IPS-18c (cell line): Measurements from ENCODE around the gene COL9A3.

ENCODE experiments used
- H3K4me3 ChIP-seq: 2 replicates; pipeline ENCODE4 v1.7.0; 2013; ENCODE audit warnings: low read depth, mild to moderate bottlenecking, low read length, moderate library complexity; ENCODE audit not compliant: insufficient read depth
- H3K9me3 ChIP-seq: one replicate; pipeline ENCODE4 v1.6.1; 2013; ENCODE audit warnings: mild to moderate bottlenecking, low read length, moderate library complexity; ENCODE audit not compliant: control insufficient read depth, insufficient read depth

Gene COL9A3

GRCh38 chr20:62816884-62817873 lies at the start of gene COL9A3:
Gene COL9A3, plus strand, starts transcription at chr20:62817050. Its CDS starts 15 bp downstream, at chr20:62817065.
- H3K4me3 ChIP-seq = peak within 1 kb of the TSS; percentile 58
- H3K9me3 ChIP-seq = no peaks in the 10 kb centered on the region

- no peaks in the 10 kb centered on the region for H3K9me3 ChIP-seq
- no peak overlapping the region for H3K4me3 ChIP-seq
Observed at GRCh38 chr20:62768234-62768546, 48.7 kb upstream of the COL9A3 start.

GRCh38 chr20:62768551-62769287 lies 48.1 kb upstream of the COL9A3 start:
- H3K4me3 ChIP-seq = no peak overlapping the region
- H3K9me3 ChIP-seq = no peaks in the 10 kb centered on the region

DNA sequence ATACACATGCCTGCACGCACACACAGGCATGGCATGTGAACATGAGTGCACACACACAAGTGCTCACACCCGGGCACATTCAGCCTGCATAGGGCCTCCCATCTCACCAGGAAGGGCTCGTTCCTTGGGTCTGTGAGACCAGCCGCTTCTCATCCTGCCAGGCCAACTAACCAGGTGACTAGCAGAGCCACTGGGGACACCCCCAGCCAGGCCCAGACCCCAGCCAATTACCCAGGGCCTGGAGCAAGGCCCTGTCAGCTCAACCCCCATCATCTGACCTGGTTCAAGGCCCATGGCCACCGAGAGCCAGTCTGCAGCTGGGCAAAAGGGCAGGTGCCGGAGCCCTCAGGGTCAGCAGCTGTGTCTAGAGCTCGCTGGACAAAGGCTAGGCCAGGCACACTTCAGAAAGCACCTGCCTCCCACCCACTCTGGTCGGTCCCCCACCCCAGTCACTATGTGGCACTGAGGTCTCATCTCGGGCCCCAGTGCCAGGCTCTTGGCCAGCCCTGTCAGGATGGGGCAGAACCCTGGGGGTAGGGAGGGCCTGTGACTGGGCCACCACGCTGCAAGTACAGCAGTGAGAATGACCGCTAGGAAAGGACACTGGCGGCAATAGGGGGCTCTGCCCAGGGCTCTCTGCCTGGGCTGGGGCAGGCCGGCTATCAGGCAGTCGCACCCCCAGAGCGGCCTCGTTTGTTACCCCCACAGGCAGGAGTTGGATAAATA lies 47.3 kb upstream of the COL9A3 start:
- H3K9me3 ChIP-seq = no peaks in the 10 kb centered on the region

DNA sequence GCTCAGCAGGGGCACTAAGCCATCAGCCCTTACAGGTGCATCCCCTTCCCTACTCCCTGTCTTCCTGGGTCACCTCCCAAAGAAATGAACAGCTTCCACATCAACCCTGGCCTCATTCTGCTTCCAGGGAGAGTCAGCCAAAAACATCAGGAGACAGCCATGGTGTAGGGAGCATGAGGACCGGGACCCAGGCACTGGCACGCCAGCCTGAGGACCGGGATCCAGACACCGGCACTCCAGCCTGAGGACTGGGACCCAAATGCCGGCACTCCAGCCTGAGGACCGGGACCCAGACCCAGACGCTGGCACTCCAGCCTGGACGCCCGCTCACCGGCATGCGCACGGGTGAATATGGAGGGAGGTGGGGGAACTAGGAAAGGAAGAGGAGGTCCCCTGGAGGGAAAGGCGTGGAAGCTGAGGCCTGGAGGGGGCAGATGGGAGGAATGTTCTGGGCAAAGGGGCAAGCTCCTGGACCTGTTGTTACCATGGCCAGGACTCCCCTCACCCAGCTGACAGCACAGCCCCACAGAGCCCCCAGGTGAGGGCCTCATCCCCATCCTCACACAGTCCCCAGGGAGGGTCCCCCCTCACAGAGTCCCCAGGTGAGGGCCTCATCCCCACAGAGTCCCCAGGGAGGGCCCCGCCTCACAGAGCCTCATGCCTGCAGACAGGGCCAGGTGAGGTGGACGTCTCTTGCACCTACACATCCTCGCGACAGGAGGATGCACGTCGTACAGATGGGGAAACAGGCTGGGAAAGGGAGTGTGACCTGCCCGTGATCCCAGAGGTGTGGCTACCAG lies 46.5 kb upstream of the COL9A3 start:
- H3K4me3 ChIP-seq = no peak overlapping the region
- H3K9me3 ChIP-seq = no peaks in the 10 kb centered on the region

More for the DNA sequence above, 47.3 kb upstream of the COL9A3 start:
- no peak overlapping the region for H3K4me3 ChIP-seq

DNA sequence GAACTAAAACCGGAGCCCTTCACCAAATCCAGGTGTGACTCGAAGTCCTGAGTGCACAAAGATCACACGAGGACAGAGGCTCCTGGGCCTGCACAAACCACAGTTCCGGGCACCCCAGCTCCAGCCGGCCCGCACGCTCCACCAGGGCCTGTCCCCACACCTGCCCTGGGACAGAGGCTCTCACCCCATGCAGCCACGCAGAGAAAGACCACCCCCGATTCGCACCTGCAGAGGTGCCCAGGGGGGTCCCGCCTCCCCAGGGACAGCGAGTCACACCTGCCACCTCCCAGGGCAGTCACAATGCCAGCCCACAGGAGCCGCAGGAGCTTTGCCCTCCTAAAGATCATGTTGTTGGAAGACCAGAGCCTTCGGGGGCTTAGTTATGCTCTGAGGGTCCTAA lies 45.9 kb upstream of the COL9A3 start:
- H3K4me3 ChIP-seq = no peak overlapping the region
- no peaks in the 10 kb centered on the region for H3K9me3 ChIP-seq

DNA sequence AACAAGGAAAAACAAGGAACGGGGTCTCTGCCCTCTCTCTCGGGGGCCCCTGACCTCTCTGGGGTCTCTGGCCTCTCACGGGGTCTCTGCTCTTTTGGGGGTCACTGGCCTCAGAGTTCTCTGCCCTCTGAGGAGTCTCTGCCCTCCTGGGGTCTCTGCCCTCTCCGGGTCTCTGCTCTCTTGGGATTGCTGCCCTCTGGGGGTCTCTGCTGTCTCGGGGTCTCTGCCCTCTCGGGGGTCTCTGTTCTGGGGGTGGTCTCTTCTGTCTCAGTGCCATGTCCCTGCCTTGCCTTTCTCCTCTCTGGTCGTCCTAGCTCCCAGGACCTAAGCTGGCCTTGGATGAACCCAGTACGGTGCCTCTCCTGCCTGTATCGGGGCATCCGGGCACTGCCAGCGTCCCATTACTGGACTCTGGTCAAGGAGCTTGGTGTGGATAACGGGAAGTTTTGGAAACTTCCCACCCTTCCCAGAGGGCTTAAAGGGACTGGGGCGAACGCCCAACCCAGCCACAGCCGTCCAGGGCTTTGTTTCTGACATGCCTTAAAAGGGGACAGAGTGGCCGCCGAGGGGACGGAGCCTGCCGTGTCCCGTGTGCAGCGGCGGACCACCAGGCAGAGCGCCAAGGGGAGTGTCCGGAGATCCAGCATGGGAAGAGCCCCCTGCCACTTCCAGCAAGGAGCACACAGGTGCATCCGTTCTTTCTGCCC lies 45.3 kb upstream of the COL9A3 start:
- H3K9me3 ChIP-seq = no peaks in the 10 kb centered on the region
- no peak overlapping the region for H3K4me3 ChIP-seq

GRCh38 chr20:62772103-62772611 lies 44.7 kb upstream of the COL9A3 start:
- Histone ChIP-seq H3K4me3 (no peak overlapping the region), H3K9me3 (no peaks in the 10 kb centered on the region)

- Histone ChIP-seq H3K4me3 (no peak overlapping the region), H3K9me3 (no peaks in the 10 kb centered on the region)
Observed at GRCh38 chr20:62772619-62772989, 44.2 kb upstream of the COL9A3 start.

DNA sequence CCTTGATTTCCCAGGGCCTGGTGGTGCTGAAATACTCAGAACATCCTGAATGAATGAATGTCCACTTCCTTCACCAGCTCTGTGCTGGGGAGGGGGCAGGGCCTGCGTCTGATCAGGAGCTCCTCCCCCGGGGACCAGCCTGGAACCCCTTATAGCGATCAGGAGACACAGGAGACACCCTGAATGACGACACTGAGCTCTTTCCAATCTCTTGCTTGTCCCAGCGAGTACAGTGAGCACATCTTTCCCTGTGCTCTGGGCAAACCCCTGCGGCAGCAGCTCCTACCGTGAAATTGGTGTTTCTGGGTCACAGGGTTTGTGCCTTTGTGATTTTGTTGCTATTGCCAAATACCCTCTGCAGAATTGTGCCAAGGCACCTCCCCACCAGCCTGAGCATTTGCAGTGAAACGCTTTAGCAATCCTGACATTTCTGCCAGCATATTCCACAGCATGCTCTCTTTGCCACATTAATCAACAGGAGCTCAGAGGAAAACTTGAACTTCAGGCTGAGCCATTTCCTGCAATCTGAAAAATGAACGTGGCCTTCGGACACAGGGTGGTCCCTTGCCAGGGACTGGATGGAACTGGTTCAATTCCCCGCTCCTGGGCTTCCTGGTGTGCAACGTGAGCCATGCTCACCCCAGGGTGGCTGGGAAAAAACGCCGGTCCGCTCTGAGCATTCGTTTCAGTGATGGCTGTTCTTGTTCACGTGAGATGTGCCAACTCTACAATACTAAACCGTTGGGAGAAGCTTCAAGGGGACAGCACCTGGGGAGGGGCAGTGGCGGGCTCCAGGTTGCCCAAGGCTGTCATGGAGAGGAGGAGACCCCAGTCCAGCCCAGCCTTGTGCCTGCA lies 43.6 kb upstream of the COL9A3 start:
- Histone ChIP-seq H3K9me3 (no peaks in the 10 kb centered on the region), H3K4me3 (no peak overlapping the region)

DNA sequence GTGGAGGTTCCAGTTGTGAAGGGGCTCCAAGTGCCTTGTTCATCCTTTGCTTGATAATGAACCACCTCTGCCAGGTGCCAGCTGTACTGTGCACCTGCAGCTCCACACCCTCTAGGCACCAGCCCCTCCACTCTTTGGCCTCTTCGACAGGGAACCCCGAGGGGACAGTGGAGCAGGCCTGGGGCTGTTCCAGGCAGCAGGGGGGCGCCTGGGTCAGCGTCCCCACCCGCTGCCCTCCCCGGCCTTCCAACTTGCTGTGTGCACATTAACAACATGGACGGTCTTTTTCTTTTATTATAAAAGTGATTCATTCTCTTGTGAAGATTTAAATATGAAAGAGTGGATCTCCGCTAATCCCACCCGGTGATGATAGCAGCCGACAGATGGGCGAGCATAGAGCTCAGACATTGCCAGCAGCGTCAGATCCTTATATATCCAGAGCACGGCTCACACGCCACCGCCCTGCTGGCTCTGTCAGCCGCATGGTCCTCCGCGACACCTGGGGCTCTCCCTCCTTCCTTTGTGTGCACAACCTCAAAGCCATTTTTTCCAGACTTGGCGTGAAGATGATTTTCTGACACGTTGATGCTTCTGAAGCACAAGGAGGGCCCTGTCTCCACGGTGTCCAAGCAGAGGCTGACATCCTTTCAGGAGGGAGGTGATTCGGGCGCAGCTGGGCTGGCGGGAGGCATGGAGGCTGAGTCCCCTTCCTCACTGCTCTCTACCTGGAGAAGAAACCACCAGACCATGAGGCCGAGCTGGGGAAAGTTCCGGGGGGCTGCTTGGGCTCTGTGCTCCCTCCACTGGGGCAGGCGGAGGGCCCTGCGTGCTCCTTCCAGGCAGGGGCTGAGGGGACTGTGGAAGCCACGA lies 42.8 kb upstream of the COL9A3 start:
- no peaks in the 10 kb centered on the region for H3K9me3 ChIP-seq

GRCh38 chr20:62774762-62775161 lies 42.1 kb upstream of the COL9A3 start:
- Histone ChIP-seq H3K9me3 (no peaks in the 10 kb centered on the region), H3K4me3 (no peak overlapping the region)

More for the DNA sequence above, 42.8 kb upstream of the COL9A3 start:
- H3K4me3 ChIP-seq = no peak overlapping the region

GRCh38 chr20:62775206-62775605 lies 41.6 kb upstream of the COL9A3 start:
- Histone ChIP-seq H3K4me3 (no peak overlapping the region), H3K9me3 (no peaks in the 10 kb centered on the region)

GRCh38 chr20:62776035-62776691 lies 40.7 kb upstream of the COL9A3 start:
- H3K4me3 ChIP-seq = 0 out of 2 replicates have a peak overlapping the region, but pooled peaks have one; percentile 21
- H3K9me3 ChIP-seq = no peaks in the 10 kb centered on the region
